Measurements from ENCODE around the gene PRSS57. TPM values are rescaled to one million over a fixed set of nuclear protein-coding genes. Genes with fewer than 3 reads are reported as not detected.
"Not testable (repeated sequence)": the region's sequence is repeated elsewhere in the genome, so short reads cannot be mapped to it uniquely, and the experiment has no call there.

PRSS57 gene
- total RNA-seq, 2 experiments from 2014 or later = not detected

DNA sequence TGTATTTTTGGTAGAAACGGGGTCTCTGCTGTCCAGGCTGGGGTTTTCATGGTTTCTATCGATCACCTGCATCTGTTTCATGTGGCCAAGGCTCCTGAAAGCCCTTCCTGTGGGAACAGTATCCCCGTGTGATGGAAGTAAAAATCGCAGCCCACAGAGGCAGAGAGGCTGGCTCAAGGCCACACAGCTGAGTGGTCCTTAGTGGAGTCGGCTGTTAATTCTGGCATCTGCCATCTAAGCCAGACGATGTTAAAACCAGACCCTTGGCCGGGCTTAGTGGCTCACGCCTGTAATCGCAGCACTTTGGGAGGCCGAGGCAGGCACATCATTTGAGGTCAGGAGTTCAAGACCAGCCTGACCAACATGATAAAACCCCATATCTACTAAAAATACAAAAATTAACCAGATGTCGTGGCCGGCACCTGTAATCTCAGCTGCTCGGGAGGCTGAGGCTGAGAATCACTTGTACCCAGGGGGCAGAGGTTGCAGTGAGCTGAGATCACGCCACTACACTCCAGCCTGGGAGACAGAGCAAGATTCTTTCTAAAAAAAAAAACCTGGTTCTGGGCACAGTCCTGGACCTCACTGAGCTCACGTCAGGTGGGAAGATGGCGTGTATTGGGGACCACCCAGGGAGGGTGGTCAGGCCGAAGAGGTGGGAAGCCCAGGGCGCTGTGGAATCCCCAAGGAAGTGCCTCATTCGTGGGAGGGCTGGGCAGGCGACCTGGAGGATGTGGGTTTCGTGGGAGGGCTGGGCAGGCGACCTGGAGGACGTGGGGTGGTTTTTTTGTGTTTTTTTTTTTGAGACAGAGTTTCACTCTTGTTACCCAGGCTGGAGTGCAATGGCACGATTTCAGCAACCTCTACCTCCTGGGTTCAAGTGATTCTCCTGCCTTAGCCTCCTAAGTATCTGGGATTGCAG, 37.2 kb upstream of the PRSS57 start:
- intact Hi-C loops (cut with DNase I, micrococcal nuclease) = loop anchor here in 1 of 2 experiments (10.0 kb wide), 1 partner anchor 148 kb away; the partner anchor contains the start of gene HCN2
- ATAC-seq = no peak

DNA sequence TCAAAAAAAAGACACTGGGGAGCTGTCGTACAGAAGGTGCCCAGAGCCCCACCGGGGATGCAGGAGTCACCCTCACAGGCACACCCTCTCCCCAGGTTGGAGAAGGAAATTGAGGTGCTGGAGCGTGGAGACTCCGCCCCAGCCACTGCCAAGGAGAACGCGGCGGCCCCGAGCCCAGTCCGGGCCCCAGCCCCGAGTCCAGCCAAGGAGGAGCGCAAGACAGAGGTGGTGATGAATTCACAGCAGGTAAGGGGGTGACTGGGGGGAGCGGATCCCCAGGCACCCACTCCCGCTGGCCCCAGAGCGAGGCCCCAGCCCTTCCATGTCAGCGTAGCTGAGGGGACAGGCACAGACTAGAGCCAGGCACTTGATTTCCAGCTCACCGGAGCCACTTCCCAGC, 35.7 kb upstream of the PRSS57 start:
- intact Hi-C loops (cut with DNase I, micrococcal nuclease) = loop anchor here in 1 of 2 experiments (10.0 kb wide), 1 partner anchor 146 kb away; the partner anchor contains the start of gene HCN2
- CTCF ChIA-PET = no interaction called here
- Mint-ChIP-seq H3K4me3 (no peak overlapping the region), H3K9me3 (ENCODE audit: low read depth) (no peaks in the 10 kb centered on the region), H3K4me1 (no peaks in the 10 kb centered on the region), H3K36me3 (ENCODE audit: low read depth) (no peaks in the 10 kb centered on the region), H3K27ac (no peak overlapping the region), H3K27me3 (no peaks in the 10 kb centered on the region)
- POLR2A ChIA-PET = no interaction called here
- DNase-seq (no peak), ATAC-seq (no peak)

More for the DNA sequence above, 37.2 kb upstream of the PRSS57 start:
- ChIA-PET CTCF (interaction anchor here (0.7 to 1.0 kb wide), 4 partner anchors 55 to 230 kb away, joined by 3 to 4 read pairs (median 3); partner anchors contain the start of genes MED16, RNF126 and RNU6-9), POLR2A (no interaction called here)
- H3K4me1 Mint-ChIP-seq = no peaks in the 10 kb centered on the region
- no peaks in the 10 kb centered on the region for H3K27me3 Mint-ChIP-seq
- H3K9me3 Mint-ChIP-seq (ENCODE audit: low read depth) = no peaks in the 10 kb centered on the region
- H3K27ac Mint-ChIP-seq = no peak overlapping the region
- DNase-seq = no peak
- H3K4me3 Mint-ChIP-seq = no peak overlapping the region
- no peaks in the 10 kb centered on the region for H3K36me3 Mint-ChIP-seq (ENCODE audit: low read depth)

GRCh38 chr19:729965-730668, 34.9 kb upstream of the PRSS57 start:
- no peak for DNase-seq
- H3K27me3 Mint-ChIP-seq = no peaks in the 10 kb centered on the region
- no peak overlapping the region for H3K4me3 Mint-ChIP-seq
- H3K9me3 Mint-ChIP-seq (ENCODE audit: low read depth) = no peaks in the 10 kb centered on the region
- ATAC-seq = no peak
- intact Hi-C loops (cut with DNase I, micrococcal nuclease) = loop anchor here in 1 of 2 experiments (10.0 kb wide), 1 partner anchor 145 kb away; the partner anchor contains the start of gene HCN2
- no peak overlapping the region for H3K27ac Mint-ChIP-seq
- no peaks in the 10 kb centered on the region for H3K4me1 Mint-ChIP-seq
- POLR2A ChIA-PET = no interaction called here
- H3K36me3 Mint-ChIP-seq (ENCODE audit: low read depth) = no peaks in the 10 kb centered on the region
- CTCF ChIA-PET = interaction anchor here (0.6 kb wide), 1 partner anchor 103 kb away, joined by 3 read pairs; no protein-coding TSS in a partner anchor

GRCh38 chr19:729564-729963, 34.3 kb upstream of the PRSS57 start:
- H3K27ac Mint-ChIP-seq; H3K36me3 Mint-ChIP-seq (ENCODE audit: low read depth); H3K9me3 Mint-ChIP-seq (ENCODE audit: low read depth); H3K4me3 Mint-ChIP-seq; ATAC-seq; DNase-seq; intact Hi-C loops (cut with DNase I, micrococcal nuclease); H3K4me1 Mint-ChIP-seq; POLR2A ChIA-PET; H3K27me3 Mint-ChIP-seq: not testable (repeated sequence)
- CTCF ChIA-PET = interaction anchor here (0.6 to 0.7 kb wide), 3 partner anchors 103 to 273 kb away, joined by 3 read pairs; no protein-coding TSS in a partner anchor

DNA sequence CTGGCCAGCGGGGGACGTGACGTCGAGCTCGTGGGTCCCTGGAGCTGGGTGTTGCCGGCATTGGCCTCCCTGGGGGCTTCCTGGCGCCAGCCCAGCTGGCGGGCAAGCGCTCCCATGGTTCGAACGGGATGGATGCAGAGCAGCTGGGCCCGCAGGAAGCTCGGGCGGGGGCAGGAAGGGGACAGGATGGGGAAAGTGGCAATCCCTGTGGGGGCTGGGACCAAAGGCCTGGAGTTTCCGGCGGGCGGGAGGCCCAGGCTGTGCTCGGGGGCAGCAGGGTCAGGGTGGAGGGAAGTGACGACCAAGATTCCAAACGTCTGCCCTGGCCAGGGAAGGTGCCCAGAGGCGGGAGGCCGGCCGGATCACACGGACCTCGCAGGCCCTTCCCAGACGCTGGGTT, 32.8 kb upstream of the PRSS57 start:
- intact Hi-C loops (cut with DNase I, micrococcal nuclease) = no loop called here
- Mint-ChIP-seq H3K27me3 (no peaks in the 10 kb centered on the region), H3K4me3 (no peak overlapping the region), H3K9me3 (ENCODE audit: low read depth) (no peaks in the 10 kb centered on the region), H3K36me3 (ENCODE audit: low read depth) (no peaks in the 10 kb centered on the region), H3K27ac (no peak overlapping the region), H3K4me1 (no peaks in the 10 kb centered on the region)
- ATAC-seq (no peak), DNase-seq (no peak)
- CTCF ChIA-PET = no interaction called here
- POLR2A ChIA-PET = no interaction called here

DNA sequence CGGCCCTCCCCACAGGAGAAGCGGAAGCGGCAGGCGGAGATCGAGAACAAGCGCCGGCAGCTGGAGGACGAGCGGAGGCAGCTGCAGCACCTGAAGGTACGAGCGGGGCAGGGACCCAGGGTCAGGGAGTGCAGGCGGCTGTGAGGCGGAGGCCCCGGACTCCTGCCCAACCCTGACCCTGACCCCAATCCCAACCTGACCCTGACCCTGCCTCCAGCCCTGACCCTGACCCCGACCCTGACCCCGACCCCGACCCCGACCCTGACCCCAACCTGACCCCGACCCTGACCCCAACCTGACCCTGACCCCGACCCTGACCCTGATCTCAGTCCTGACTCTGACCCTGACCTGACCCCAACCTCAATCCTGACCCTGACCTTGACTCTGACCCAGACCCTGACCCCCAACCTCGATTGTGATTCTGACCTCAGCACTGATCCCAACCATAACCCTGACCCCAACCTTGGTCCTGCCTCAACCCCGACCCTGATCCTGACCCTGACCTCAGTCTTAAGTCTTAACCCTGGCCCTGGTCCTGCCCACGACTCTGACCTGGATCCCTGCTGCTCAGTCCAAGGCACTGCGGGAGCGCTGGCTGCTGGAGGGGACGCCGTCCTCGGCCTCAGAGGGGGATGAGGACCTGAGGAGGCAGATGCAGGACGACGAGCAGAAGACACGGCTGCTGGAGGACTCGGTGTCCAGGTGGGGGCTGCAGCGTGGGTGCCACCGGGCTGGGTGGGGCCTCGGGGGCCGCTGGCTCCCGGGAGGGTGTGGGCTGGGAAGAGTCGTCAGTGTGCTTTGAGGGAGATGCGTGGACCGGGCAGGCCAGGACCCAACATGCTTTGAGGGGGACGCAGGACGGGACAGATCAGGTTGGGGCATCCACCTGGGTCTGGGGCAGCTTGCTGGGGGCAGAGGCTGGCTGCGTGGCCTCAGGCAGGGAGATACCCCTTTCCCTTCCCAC, 32.0 kb upstream of the PRSS57 start:
- no peaks in the 10 kb centered on the region for H3K9me3 Mint-ChIP-seq (ENCODE audit: low read depth)
- H3K27me3 Mint-ChIP-seq = peaks cover 4% of the 10 kb centered on the region
- H3K4me1 Mint-ChIP-seq = no peaks in the 10 kb centered on the region
- DNase-seq (no peak), ATAC-seq (no peak)
- CTCF ChIA-PET = no interaction called here
- H3K4me3 Mint-ChIP-seq = no peak overlapping the region
- H3K27ac Mint-ChIP-seq = no peak overlapping the region
- H3K36me3 Mint-ChIP-seq (ENCODE audit: low read depth) = no peaks in the 10 kb centered on the region
- POLR2A ChIA-PET = no interaction called here
- intact Hi-C loops (cut with DNase I, micrococcal nuclease) = no loop called here

GRCh38 chr19:725461-726089, 30.3 kb upstream of the PRSS57 start:
- intact Hi-C loops (cut with DNase I, micrococcal nuclease) = no loop called here
- Mint-ChIP-seq H3K4me3 (no peak overlapping the region), H3K27me3 (peaks cover 6% of the 10 kb centered on the region), H3K9me3 (ENCODE audit: low read depth) (no peaks in the 10 kb centered on the region), H3K36me3 (ENCODE audit: low read depth) (no peaks in the 10 kb centered on the region), H3K4me1 (no peaks in the 10 kb centered on the region), H3K27ac (no peak overlapping the region)
- DNase-seq (no peak), ATAC-seq (no peak)
- ChIA-PET CTCF (interaction anchor here (0.7 kb wide), 1 partner anchor 56 kb away, joined by 3 read pairs; no protein-coding TSS in a partner anchor), POLR2A (no interaction called here)

- intact Hi-C loops (cut with DNase I, micrococcal nuclease) = no loop called here
- no peaks in the 10 kb centered on the region for H3K36me3 Mint-ChIP-seq (ENCODE audit: low read depth)
- no peak for ATAC-seq
- no peak overlapping the region for H3K27ac Mint-ChIP-seq
- no peaks in the 10 kb centered on the region for H3K4me1 Mint-ChIP-seq
- POLR2A ChIA-PET = no interaction called here
- no peak overlapping the region for H3K4me3 Mint-ChIP-seq
- H3K9me3 Mint-ChIP-seq (ENCODE audit: low read depth) = no peaks in the 10 kb centered on the region
- no peak for DNase-seq
- H3K27me3 Mint-ChIP-seq = peaks cover 6% of the 10 kb centered on the region
- CTCF ChIA-PET = no interaction called here
These were observed 28.5 kb upstream of the PRSS57 start for GRCh38 chr19:723714-724113.

DNA sequence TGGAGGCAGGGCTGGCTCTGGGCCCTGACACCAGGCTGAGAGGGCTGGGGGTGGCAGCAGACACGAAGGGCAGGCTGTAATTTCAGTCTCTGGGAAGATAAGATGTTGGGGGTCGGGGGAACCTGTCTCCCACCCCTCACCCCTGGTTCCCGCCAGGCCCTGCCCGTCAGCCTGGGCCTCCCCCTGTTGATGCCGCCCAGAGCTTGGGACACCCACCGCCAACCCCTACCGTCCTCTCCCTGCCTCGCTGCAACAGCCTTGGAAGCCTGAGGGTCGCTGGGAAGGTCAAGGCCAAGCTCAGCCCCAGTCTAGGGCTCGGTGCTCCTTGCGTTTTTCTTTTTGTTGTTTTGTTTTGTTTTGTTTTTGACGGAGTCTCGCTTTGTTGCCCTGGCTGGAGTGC, 28.0 kb upstream of the PRSS57 start:
- Mint-ChIP-seq H3K4me3 (no peak overlapping the region), H3K9me3 (ENCODE audit: low read depth) (no peaks in the 10 kb centered on the region), H3K36me3 (ENCODE audit: low read depth) (no peaks in the 10 kb centered on the region), H3K27ac (no peak overlapping the region), H3K4me1 (no peaks in the 10 kb centered on the region), H3K27me3 (peaks cover 9% of the 10 kb centered on the region)
- ChIA-PET CTCF (no interaction called here), POLR2A (no interaction called here)
- DNase-seq (no peak), ATAC-seq (no peak)
- intact Hi-C loops (cut with DNase I, micrococcal nuclease) = no loop called here

DNA sequence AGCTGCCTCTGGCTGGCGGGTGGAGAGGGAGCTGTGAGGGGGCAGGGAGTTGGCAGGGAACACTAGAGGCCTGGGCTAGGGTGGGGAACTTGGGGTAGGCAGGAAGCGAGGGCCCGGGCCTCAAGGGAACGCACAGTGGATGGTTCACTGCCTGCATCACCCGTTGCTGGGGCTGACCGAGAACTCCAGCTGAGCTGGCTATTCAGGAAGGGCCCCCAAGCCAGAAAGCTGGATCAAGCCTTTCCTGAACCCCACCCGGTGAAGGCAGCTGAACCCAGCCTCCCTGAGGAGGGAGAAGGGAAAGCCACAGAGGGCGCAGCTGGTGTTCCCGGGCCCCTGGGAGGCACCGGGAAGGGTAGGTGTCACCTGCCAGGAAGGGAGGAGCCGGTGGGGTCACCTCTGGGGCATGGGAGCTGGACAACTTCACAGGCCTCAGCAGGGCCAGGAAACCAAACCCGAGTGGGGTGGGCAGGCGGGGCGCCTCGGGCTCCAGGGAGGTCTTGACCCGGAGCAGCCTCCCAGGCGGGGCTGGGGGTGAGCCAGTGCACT, 27.4 kb upstream of the PRSS57 start:
- ATAC-seq (no peak), DNase-seq (no peak)
- Mint-ChIP-seq H3K27ac (no peak overlapping the region), H3K4me3 (no peak overlapping the region), H3K4me1 (no peaks in the 10 kb centered on the region), H3K27me3 (peaks cover 12% of the 10 kb centered on the region), H3K9me3 (ENCODE audit: low read depth) (no peaks in the 10 kb centered on the region), H3K36me3 (ENCODE audit: low read depth) (no peaks in the 10 kb centered on the region)
- ChIA-PET CTCF (no interaction called here), POLR2A (no interaction called here)
- intact Hi-C loops (cut with DNase I, micrococcal nuclease) = no loop called here

All from activated CD4-positive, alpha-beta T cell treated with anti-CD3 and anti-CD28 coated beads for 36 hours (primary cell).